ENCODE measurements around the gene MYPOP. TPM values are rescaled to one million over a fixed set of nuclear protein-coding genes. Genes with fewer than 3 reads are reported as not detected.

Gene MYPOP
- total and polyA plus RNA-seq, 9 of the 15 experiments (the other 6 are each of a cell fraction or from before 2014, with no cell fraction given) = 0.32 to 7.6 (median 1.6) TPM

DNA sequence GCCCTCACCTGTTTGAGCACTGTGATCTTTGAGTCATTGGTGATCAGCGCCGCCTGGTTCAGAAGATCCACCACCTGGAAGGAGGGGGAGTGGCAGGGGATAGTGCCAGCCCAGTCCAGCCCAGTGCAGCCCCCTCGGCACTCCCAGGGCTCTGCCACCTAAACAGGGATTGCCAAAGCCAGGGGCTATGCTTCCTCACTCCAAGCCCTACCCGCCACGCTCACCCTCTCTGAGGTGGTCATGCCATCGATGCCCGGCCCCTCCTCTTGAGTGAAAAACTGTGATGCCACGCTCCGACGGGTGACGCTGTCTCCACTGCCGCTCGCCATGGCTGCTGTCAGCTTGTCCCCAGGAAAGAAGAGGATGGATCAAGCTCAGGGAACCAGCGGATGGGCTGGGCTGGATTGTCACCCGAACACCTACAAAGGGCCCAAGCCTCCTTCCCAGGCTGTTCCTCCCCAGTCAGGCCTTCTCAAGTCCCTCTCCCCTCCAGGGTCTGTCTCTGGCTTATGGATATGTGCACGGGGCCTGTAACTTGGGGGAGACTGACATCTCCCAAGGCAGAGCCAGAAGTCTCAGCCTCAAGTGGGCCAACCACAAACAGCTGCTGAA lies 48.1 kb downstream of the MYPOP start:
- FAIRE-seq (no peak), DNase-seq (ENCODE audit: extremely low read depth in 1 of 4, low spot score in 3 of 4) (no peak), ATAC-seq (no peak)
- Histone ChIP-seq H3K27ac (ENCODE audit: extremely low read depth, low read depth, low read length) (no peak overlapping the region), H3K4me1 (replicated peaks in 1 of 2; ENCODE audit: control insufficient read depth in 2 of 2, insufficient read depth in 2 of 2, low read length in 2 of 2) (peaks cover 0 to 3% of the 10 kb centered on the region in 2 experiments; a peak in 1 of 5 replicates), H3K9me1 (ENCODE audit: control insufficient read depth, insufficient read depth, low read length) (no peaks in the 10 kb centered on the region), H3K9ac (ENCODE audit: insufficient read depth in 1 of 2, low read depth in 2 of 2, low read length in 2 of 2) (peak overlapping the region in 1 of 2 experiments; percentile 61; a peak in 2 of 4 replicates), H3K79me2 (ENCODE audit: control insufficient read depth, insufficient read depth, low read length) (peaks cover 18% of the 10 kb centered on the region), H3K4me3 (no peak overlapping the region), H3K27me3 (ENCODE audit: control insufficient read depth in 2 of 2, insufficient read depth in 2 of 2, low read length in 2 of 2) (no peaks in the 10 kb centered on the region), H3K36me3 (ENCODE audit: control insufficient read depth, insufficient read depth, low read length) (peaks cover 76% of the 10 kb centered on the region), H3K4me2 (ENCODE audit: insufficient read depth, low read length) (no peak overlapping the region), H4K20me1 (replicated peaks; ENCODE audit: control insufficient read depth, insufficient read depth, low read length) (no peaks in the 10 kb centered on the region), H3K9me3 (replicated peaks; ENCODE audit: control insufficient read depth, insufficient read depth, low read depth, low read length) (no peaks in the 10 kb centered on the region), H2AFZ (ENCODE audit: low read depth, low read length) (no peak overlapping the region)
- intact Hi-C loops (cut with micrococcal nuclease) (no loop called here), in situ Hi-C loops (cut with MboI) (no loop called here)
- no peak for TF ChIP-seq EP300 (IDR thresholded peaks at IDR 0.05; ENCODE audit: low read length)
- TF ChIP-seq, protein P1, sequence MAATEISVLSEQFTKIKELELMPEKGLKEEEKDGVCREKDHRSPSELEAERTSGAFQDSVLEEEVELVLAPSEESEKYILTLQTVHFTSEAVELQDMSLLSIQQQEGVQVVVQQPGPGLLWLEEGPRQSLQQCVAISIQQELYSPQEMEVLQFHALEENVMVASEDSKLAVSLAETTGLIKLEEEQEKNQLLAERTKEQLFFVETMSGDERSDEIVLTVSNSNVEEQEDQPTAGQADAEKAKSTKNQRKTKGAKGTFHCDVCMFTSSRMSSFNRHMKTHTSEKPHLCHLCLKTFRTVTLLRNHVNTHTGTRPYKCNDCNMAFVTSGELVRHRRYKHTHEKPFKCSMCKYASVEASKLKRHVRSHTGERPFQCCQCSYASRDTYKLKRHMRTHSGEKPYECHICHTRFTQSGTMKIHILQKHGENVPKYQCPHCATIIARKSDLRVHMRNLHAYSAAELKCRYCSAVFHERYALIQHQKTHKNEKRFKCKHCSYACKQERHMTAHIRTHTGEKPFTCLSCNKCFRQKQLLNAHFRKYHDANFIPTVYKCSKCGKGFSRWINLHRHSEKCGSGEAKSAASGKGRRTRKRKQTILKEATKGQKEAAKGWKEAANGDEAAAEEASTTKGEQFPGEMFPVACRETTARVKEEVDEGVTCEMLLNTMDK (IDR thresholded peaks at IDR 0.05; ENCODE audit: borderline replicate concordance, insufficient read depth, low read depth, low read length, poor library complexity, severe bottlenecking) = no peak
- TF ChIP-seq, protein P2, sequence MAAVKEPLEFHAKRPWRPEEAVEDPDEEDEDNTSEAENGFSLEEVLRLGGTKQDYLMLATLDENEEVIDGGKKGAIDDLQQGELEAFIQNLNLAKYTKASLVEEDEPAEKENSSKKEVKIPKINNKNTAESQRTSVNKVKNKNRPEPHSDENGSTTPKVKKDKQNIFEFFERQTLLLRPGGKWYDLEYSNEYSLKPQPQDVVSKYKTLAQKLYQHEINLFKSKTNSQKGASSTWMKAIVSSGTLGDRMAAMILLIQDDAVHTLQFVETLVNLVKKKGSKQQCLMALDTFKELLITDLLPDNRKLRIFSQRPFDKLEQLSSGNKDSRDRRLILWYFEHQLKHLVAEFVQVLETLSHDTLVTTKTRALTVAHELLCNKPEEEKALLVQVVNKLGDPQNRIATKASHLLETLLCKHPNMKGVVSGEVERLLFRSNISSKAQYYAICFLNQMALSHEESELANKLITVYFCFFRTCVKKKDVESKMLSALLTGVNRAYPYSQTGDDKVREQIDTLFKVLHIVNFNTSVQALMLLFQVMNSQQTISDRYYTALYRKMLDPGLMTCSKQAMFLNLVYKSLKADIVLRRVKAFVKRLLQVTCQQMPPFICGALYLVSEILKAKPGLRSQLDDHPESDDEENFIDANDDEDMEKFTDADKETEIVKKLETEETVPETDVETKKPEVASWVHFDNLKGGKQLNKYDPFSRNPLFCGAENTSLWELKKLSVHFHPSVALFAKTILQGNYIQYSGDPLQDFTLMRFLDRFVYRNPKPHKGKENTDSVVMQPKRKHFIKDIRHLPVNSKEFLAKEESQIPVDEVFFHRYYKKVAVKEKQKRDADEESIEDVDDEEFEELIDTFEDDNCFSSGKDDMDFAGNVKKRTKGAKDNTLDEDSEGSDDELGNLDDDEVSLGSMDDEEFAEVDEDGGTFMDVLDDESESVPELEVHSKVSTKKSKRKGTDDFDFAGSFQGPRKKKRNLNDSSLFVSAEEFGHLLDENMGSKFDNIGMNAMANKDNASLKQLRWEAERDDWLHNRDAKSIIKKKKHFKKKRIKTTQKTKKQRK (IDR thresholded peaks at IDR 0.05; ENCODE audit: borderline replicate concordance, low read depth, low read length) = no peak
- TF ChIP-seq ZFP30 (CRISPR knock-in tag; IDR thresholded peaks at IDR 0.05; ENCODE audit: borderline replicate concordance) = no peak
- TF ChIP-seq, protein P3, sequence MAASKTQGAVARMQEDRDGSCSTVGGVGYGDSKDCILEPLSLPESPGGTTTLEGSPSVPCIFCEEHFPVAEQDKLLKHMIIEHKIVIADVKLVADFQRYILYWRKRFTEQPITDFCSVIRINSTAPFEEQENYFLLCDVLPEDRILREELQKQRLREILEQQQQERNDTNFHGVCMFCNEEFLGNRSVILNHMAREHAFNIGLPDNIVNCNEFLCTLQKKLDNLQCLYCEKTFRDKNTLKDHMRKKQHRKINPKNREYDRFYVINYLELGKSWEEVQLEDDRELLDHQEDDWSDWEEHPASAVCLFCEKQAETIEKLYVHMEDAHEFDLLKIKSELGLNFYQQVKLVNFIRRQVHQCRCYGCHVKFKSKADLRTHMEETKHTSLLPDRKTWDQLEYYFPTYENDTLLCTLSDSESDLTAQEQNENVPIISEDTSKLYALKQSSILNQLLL (CRISPR knock-in tag; IDR thresholded peaks at IDR 0.05; ENCODE audit: borderline replicate concordance) = no peak
- no peak for TF ChIP-seq TRIM24 (IDR thresholded peaks at IDR 0.05)
- no peak for TF ChIP-seq U2AF1 (optimal IDR thresholded peaks at IDR 0.05; ENCODE audit: low read depth, low read length)
- no peak for TF ChIP-seq HDAC2 (IDR thresholded peaks at IDR 0.05)
- peak; percentile 28; the same call in 1 of the 2 replicates for TF ChIP-seq RBFOX2 (IDR thresholded peaks at IDR 0.05; ENCODE audit: low read depth, low read length)
- TF ChIP-seq ZNF785 (CRISPR knock-in tag; IDR thresholded peaks at IDR 0.05) = no peak
- no peak for TF ChIP-seq DDX20 (tag; IDR thresholded peaks at IDR 0.05; ENCODE audit: low read depth)
- TF ChIP-seq BCOR (IDR thresholded peaks at IDR 0.05) = no peak
- TF ChIP-seq NR3C1 (CRISPR knock-in tag; IDR thresholded peaks at IDR 0.05) = no peak
- peak; percentile 53 for TF ChIP-seq POLR2G (IDR thresholded peaks at IDR 0.05; ENCODE audit: low read depth, low read length)
- no peak for TF ChIP-seq POLR3G (IDR thresholded peaks at IDR 0.05; ENCODE audit: extremely low read depth, insufficient read length, insufficient replicate concordance)
- TF ChIP-seq CBFA2T3 (IDR thresholded peaks at IDR 0.05) = no peak
- TF ChIP-seq MTA2 (IDR thresholded peaks at IDR 0.05; ENCODE audit: low read depth) = no peak
- POLR2A ChIA-PET = interaction anchor here (0.6 to 1.6 kb wide), 5 partner anchors 9 to 503 kb away, joined by 3 to 11 read pairs (median 3); partner anchors contain the start of genes FOXA3 and SYMPK
- CTCF ChIA-PET (ENCODE audit: low intra/inter-chr PET ratio) = no interaction called here
- BruUV-seq (replicated peaks) = no TSS peak
- WGBS (ENCODE audit: insufficient coverage, low coverage, missing lambda C conversion rate) = 92% methylated on average over 11 of the region's 16 CpGs
